Activated CD8-positive, alpha-beta memory T cell treated with anti-CD3 and anti-CD28 coated beads, Interleukin-2, amount 50 U/mL, for 1 hour (primary cell): Measurements from ENCODE around the gene NKAIN2.
"Not testable (repeated sequence)": the region's sequence is repeated elsewhere in the genome, so short reads cannot be mapped to it uniquely, and the experiment has no call there.

ENCODE experiments used
- DNase-seq: peaks from one replicate; pipeline ENCODE4 v3.0.0-alpha.2; 2020; ENCODE audit errors: extremely low read depth

NKAIN2 gene

GRCh38 chr6:124494956-124495664 is 691.4 kb downstream of the NKAIN2 start:
- DNase-seq: no peak

GRCh38 chr6:124495665-124496190 is 692.1 kb downstream of the NKAIN2 start:
- DNase-seq: no peak

GRCh38 chr6:124496334-124496733 is 692.7 kb downstream of the NKAIN2 start:
- DNase-seq: no peak

- DNase-seq: no peak
Observed at GRCh38 chr6:124512431-124512830, 708.8 kb downstream of the NKAIN2 start.

GRCh38 chr6:124517339-124517738 is 713.7 kb downstream of the NKAIN2 start:
- no peak for DNase-seq

- no peak for DNase-seq
Observed at GRCh38 chr6:124520514-124520913, 716.8 kb downstream of the NKAIN2 start.

- no peak for DNase-seq
Observed at GRCh38 chr6:124522335-124522734, 718.7 kb downstream of the NKAIN2 start.

GRCh38 chr6:124524491-124525200 is 721.0 kb downstream of the NKAIN2 start:
- no peak for DNase-seq

- no peak for DNase-seq
Observed at GRCh38 chr6:124530926-124531325, 727.3 kb downstream of the NKAIN2 start.

GRCh38 chr6:124535299-124535698 is 731.6 kb downstream of the NKAIN2 start:
- DNase-seq: no peak

GRCh38 chr6:124535746-124536145 is 732.1 kb downstream of the NKAIN2 start:
- no peak for DNase-seq

- DNase-seq: no peak
Observed at GRCh38 chr6:124536157-124536841, 732.6 kb downstream of the NKAIN2 start.

- no peak for DNase-seq
Observed at GRCh38 chr6:124536842-124537191, 733.2 kb downstream of the NKAIN2 start.

- DNase-seq: no peak
Observed at GRCh38 chr6:124539096-124539495, 735.4 kb downstream of the NKAIN2 start.

GRCh38 chr6:124541573-124541972 is 737.9 kb downstream of the NKAIN2 start:
- no peak for DNase-seq

GRCh38 chr6:124546601-124547000 is 742.9 kb downstream of the NKAIN2 start:
- DNase-seq: no peak

- DNase-seq: no peak
Observed at GRCh38 chr6:124551711-124552233, 748.1 kb downstream of the NKAIN2 start.

- no peak for DNase-seq
Observed at GRCh38 chr6:124557873-124558272, 754.2 kb downstream of the NKAIN2 start.

GRCh38 chr6:124560078-124560477 is 756.4 kb downstream of the NKAIN2 start:
- not testable (repeated sequence) for DNase-seq

GRCh38 chr6:124560873-124561567 is 757.4 kb downstream of the NKAIN2 start:
- no peak for DNase-seq

GRCh38 chr6:124561635-124562130 is 758.0 kb downstream of the NKAIN2 start:
- no peak for DNase-seq

- not testable (repeated sequence) for DNase-seq
Observed at GRCh38 chr6:124564125-124564524, 760.5 kb downstream of the NKAIN2 start.
